Mucosa of rectum (tissue), 2 donors: ENCODE results near the gene SELENOH.
"Not testable (repeated sequence)": the region's sequence is repeated elsewhere in the genome, so short reads cannot be mapped to it uniquely, and the experiment has no call there.

Experiments used
- H3K27ac ChIP-seq, 2 donors: one replicate each; pipeline ENCODE4 v1.7.0; 2013; ENCODE audit warnings: inconsistent platforms in 2 of 2, low read depth in 2 of 2, low read length in 2 of 2
- H3K27me3 ChIP-seq, 2 donors: one replicate each; pipeline ENCODE4 v1.7.0; 2013; ENCODE audit warnings: low read length in 2 of 2; ENCODE audit not compliant: control insufficient read depth in 2 of 2, insufficient read depth in 2 of 2
- H3K36me3 ChIP-seq, 2 donors: one replicate each; pipeline ENCODE4 v1.7.0; 2013; ENCODE audit warnings: low read length in 2 of 2; ENCODE audit not compliant: control insufficient read depth in 2 of 2, insufficient read depth in 2 of 2
- H3K4me1 ChIP-seq, 2 donors: one replicate each; pipeline ENCODE4 v1.7.0; 2013; ENCODE audit warnings: low read length in 2 of 2, mild to moderate bottlenecking in 1 of 2; ENCODE audit not compliant: control insufficient read depth in 2 of 2, insufficient read depth in 2 of 2
- H3K4me3 ChIP-seq, 2 donors: one replicate each; pipeline ENCODE4 v1.7.0; 2013; ENCODE audit warnings: low read length in 2 of 2
- H3K9ac ChIP-seq, 2 donors: one replicate each; pipeline ENCODE4 v1.7.0; 2013; ENCODE audit warnings: low read length in 2 of 2, low read depth in 1 of 2, mild to moderate bottlenecking in 1 of 2
- H3K9me3 ChIP-seq, 2 donors: one replicate each; pipeline ENCODE4 v1.7.0; 2013; ENCODE audit warnings: low read length in 2 of 2; ENCODE audit not compliant: control insufficient read depth in 2 of 2
- donor health status: healthy.
- donor health status: Normal muscosa, but diverticular disease.

The SELENOH gene

GRCh38 chr11:57712256-57713150 lies 28.8 kb upstream of the SELENOH start, which contains the start of gene TMX2:
TMX2 (plus strand) TSS chr11:57712593; CDS start chr11:57712619, 26 bp downstream.
- Histone ChIP-seq H3K27ac (peak within 1 kb of the TSS; percentile 91 to 97), H3K9me3 (no peaks in the 10 kb centered on the region), H3K9ac (peak within 1 kb of the TSS; percentile 81 to 95), H3K4me3 (peak within 1 kb of the TSS; percentile 89 to 94), H3K36me3 (peaks cover 0 to 2% of the 10 kb centered on the region in 2 donors), H3K4me1 (peaks cover 17 to 32% of the 10 kb centered on the region in 2 donors), H3K27me3 (no peaks in the 10 kb centered on the region)

- Histone ChIP-seq H3K9me3 (no peaks in the 10 kb centered on the region), H3K9ac (no peak overlapping the region), H3K36me3 (peaks cover 0 to 8% of the 10 kb centered on the region in 2 donors), H3K4me3 (peak overlapping the region; percentile 77 to 94), H3K4me1 (peaks cover 17 to 32% of the 10 kb centered on the region in 2 donors), H3K27me3 (no peaks in the 10 kb centered on the region), H3K27ac (no peak overlapping the region)
Observed at GRCh38 chr11:57713835-57714234, 27.5 kb upstream of the SELENOH start.

GRCh38 chr11:57716726-57717125 lies 24.6 kb upstream of the SELENOH start:
- Histone ChIP-seq H3K36me3 (peaks cover 7 to 10% of the 10 kb centered on the region in 2 donors), H3K4me1 (peaks cover 11 to 12% of the 10 kb centered on the region in 2 donors)
- not testable (repeated sequence) for H3K9ac ChIP-seq, H3K4me3 ChIP-seq, H3K27ac ChIP-seq, H3K9me3 ChIP-seq, H3K27me3 ChIP-seq

- no peaks in the 10 kb centered on the region for H3K27me3 ChIP-seq
- H3K9ac ChIP-seq, result no peak overlapping the region
- no peaks in the 10 kb centered on the region for H3K9me3 ChIP-seq
- no peak overlapping the region for H3K27ac ChIP-seq
- H3K4me3 ChIP-seq, result no peak overlapping the region
- peaks cover 0 to 8% of the 10 kb centered on the region in 2 donors for H3K36me3 ChIP-seq
- no peaks in the 10 kb centered on the region for H3K4me1 ChIP-seq
Observed at GRCh38 chr11:57727185-57727584, 14.1 kb upstream of the SELENOH start.

- Histone ChIP-seq H3K27ac (no peak overlapping the region), H3K36me3 (peaks cover 0 to 11% of the 10 kb centered on the region in 2 donors), H3K9ac (no peak overlapping the region), H3K27me3 (no peaks in the 10 kb centered on the region), H3K4me1 (no peaks in the 10 kb centered on the region), H3K9me3 (no peaks in the 10 kb centered on the region), H3K4me3 (no peak overlapping the region)
Observed at GRCh38 chr11:57728829-57729228, 12.5 kb upstream of the SELENOH start.

- Histone ChIP-seq H3K4me3 (no peak overlapping the region), H3K27ac (no peak overlapping the region), H3K27me3 (no peaks in the 10 kb centered on the region), H3K36me3 (peaks cover 0 to 11% of the 10 kb centered on the region in 2 donors), H3K9ac (no peak overlapping the region), H3K4me1 (no peaks in the 10 kb centered on the region), H3K9me3 (no peaks in the 10 kb centered on the region)
Observed at GRCh38 chr11:57729479-57729878, 11.8 kb upstream of the SELENOH start.

GRCh38 chr11:57732661-57733060 lies 8.6 kb upstream of the SELENOH start:
- peaks cover 0 to 4% of the 10 kb centered on the region in 2 donors for H3K4me1 ChIP-seq
- H3K4me3 ChIP-seq, result no peak overlapping the region
- no peak overlapping the region for H3K27ac ChIP-seq
- H3K9ac ChIP-seq, result no peak overlapping the region
- peaks cover 3 to 12% of the 10 kb centered on the region in 2 donors for H3K36me3 ChIP-seq
- no peaks in the 10 kb centered on the region for H3K9me3 ChIP-seq
- no peaks in the 10 kb centered on the region for H3K27me3 ChIP-seq

- peak overlapping the region; percentile 58 to 67 for H3K27ac ChIP-seq
- H3K27me3 ChIP-seq, result no peaks in the 10 kb centered on the region
- H3K9ac ChIP-seq, result peak overlapping the region in 1 of 2 donors; percentile 27
- H3K4me1 ChIP-seq, result peaks cover 0 to 6% of the 10 kb centered on the region in 2 donors
- H3K36me3 ChIP-seq, result peaks cover 20 to 22% of the 10 kb centered on the region in 2 donors
- no peaks in the 10 kb centered on the region for H3K9me3 ChIP-seq
- peak overlapping the region in 1 of 2 donors; percentile 49 for H3K4me3 ChIP-seq
Observed at GRCh38 chr11:57735619-57736298, 5.5 kb upstream of the SELENOH start.

GRCh38 chr11:57742087-57742452 lies 779 bp downstream of the SELENOH start:
- Histone ChIP-seq H3K9ac (peak overlapping the region; percentile 85 to 95), H3K27me3 (no peaks in the 10 kb centered on the region), H3K4me1 (peaks cover 9 to 16% of the 10 kb centered on the region in 2 donors), H3K4me3 (peak overlapping the region; percentile 94), H3K27ac (peak overlapping the region; percentile 84 to 88), H3K9me3 (no peaks in the 10 kb centered on the region), H3K36me3 (peaks cover 43 to 51% of the 10 kb centered on the region in 2 donors)

GRCh38 chr11:57744357-57744756 lies 3.1 kb downstream of the SELENOH start:
- Histone ChIP-seq H3K9me3 (no peaks in the 10 kb centered on the region), H3K27ac (no peak overlapping the region), H3K9ac (no peak overlapping the region), H3K36me3 (peaks cover 24 to 31% of the 10 kb centered on the region in 2 donors), H3K4me1 (peaks cover 9 to 16% of the 10 kb centered on the region in 2 donors), H3K4me3 (no peak overlapping the region), H3K27me3 (no peaks in the 10 kb centered on the region)
